Chondrocyte (in vitro differentiated cells): ENCODE results near the gene SLC4A1. TPM values are rescaled to one million over a fixed set of nuclear protein-coding genes. Genes with fewer than 3 reads are reported as not detected.

ENCODE experiments used
- DNase-seq: peaks from one replicate; pipeline ENCODE4 v3.0.0; 2021; ENCODE audit warnings: mixed read lengths, low spot score
- H3K27ac Mint-ChIP-seq: one replicate; pipeline ENCODE4 v1.8.0; 2021; ENCODE audit warnings: mild to moderate bottlenecking, moderate library complexity, mixed read lengths; ENCODE audit not compliant: unreplicated experiment
- H3K27me3 Mint-ChIP-seq: 2 replicates; pipeline ENCODE4 v1.8.0; 2021; ENCODE audit warnings: low read depth, mixed read lengths
- H3K36me3 Mint-ChIP-seq: 2 replicates; pipeline ENCODE4 v1.8.0; 2021; ENCODE audit warnings: low read depth, mixed read lengths
- H3K4me1 Mint-ChIP-seq: 2 replicates; pipeline ENCODE4 v1.8.0; 2021; ENCODE audit warnings: low read depth, mild to moderate bottlenecking, mixed read lengths
- H3K4me3 Mint-ChIP-seq: one replicate; pipeline ENCODE4 v1.8.0; 2021; ENCODE audit warnings: mild to moderate bottlenecking, moderate library complexity, mixed read lengths; ENCODE audit not compliant: unreplicated experiment
- H3K9me3 Mint-ChIP-seq: 2 replicates; pipeline ENCODE4 v1.8.0; 2021; ENCODE audit warnings: low read depth, mixed read lengths
- total RNA-seq: library from RNA; stranded (reverse); gene quantifications from 3 replicates; pipeline ENCODE4 v1.2.1, GENCODE V29; 2021
- TF ChIP-seq, protein P1 (sequence below): fragments of 200-600 bp; sonication (generic); IDR thresholded peaks from 2 replicates; pipeline ENCODE4 v1.5.0; 2021; ENCODE audit warnings: antibody characterized with exemption, mild to moderate bottlenecking, moderate library complexity

The SLC4A1 gene
- total RNA-seq, 1 donor from 2014 or later, result not detected

GRCh38 chr17:44206825-44207155 is 61.1 kb downstream of the SLC4A1 start:
- no peaks in the 10 kb centered on the region for H3K27me3 Mint-ChIP-seq
- TF ChIP-seq, protein P1, sequence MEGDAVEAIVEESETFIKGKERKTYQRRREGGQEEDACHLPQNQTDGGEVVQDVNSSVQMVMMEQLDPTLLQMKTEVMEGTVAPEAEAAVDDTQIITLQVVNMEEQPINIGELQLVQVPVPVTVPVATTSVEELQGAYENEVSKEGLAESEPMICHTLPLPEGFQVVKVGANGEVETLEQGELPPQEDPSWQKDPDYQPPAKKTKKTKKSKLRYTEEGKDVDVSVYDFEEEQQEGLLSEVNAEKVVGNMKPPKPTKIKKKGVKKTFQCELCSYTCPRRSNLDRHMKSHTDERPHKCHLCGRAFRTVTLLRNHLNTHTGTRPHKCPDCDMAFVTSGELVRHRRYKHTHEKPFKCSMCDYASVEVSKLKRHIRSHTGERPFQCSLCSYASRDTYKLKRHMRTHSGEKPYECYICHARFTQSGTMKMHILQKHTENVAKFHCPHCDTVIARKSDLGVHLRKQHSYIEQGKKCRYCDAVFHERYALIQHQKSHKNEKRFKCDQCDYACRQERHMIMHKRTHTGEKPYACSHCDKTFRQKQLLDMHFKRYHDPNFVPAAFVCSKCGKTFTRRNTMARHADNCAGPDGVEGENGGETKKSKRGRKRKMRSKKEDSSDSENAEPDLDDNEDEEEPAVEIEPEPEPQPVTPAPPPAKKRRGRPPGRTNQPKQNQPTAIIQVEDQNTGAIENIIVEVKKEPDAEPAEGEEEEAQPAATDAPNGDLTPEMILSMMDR, result peak; percentile 9
- H3K36me3 Mint-ChIP-seq, result peaks cover 18% of the 10 kb centered on the region

GRCh38 chr17:44205962-44206824 is 61.7 kb downstream of the SLC4A1 start:
- Mint-ChIP-seq H3K9me3 (no peaks in the 10 kb centered on the region), H3K4me1 (peaks cover 10% of the 10 kb centered on the region), H3K27ac (no peak overlapping the region), H3K36me3 (peaks cover 18% of the 10 kb centered on the region), H3K4me3 (no peak overlapping the region), H3K27me3 (no peaks in the 10 kb centered on the region)
- TF ChIP-seq, protein P1, result peak; percentile 44
- DNase-seq, result no peak

More at GRCh38 chr17:44206825-44207155, 61.1 kb downstream of the SLC4A1 start:
- H3K4me1 Mint-ChIP-seq, result peaks cover 9% of the 10 kb centered on the region
- no peaks in the 10 kb centered on the region for H3K9me3 Mint-ChIP-seq
- H3K27ac Mint-ChIP-seq, result no peak overlapping the region
- no peak for DNase-seq
- H3K4me3 Mint-ChIP-seq, result no peak overlapping the region

- Mint-ChIP-seq H3K27ac (peak overlapping the region; percentile 36), H3K4me1 (peaks cover 18% of the 10 kb centered on the region), H3K27me3 (no peaks in the 10 kb centered on the region), H3K9me3 (no peaks in the 10 kb centered on the region), H3K36me3 (peaks cover 15% of the 10 kb centered on the region), H3K4me3 (no peak overlapping the region)
- DNase-seq, result no peak
- TF ChIP-seq, protein P1, result no peak
These were observed 63.5 kb downstream of the SLC4A1 start for GRCh38 chr17:44204441-44204882.

GRCh38 chr17:44203731-44204440 is 64.0 kb downstream of the SLC4A1 start:
- peaks cover 18% of the 10 kb centered on the region for H3K4me1 Mint-ChIP-seq
- H3K9me3 Mint-ChIP-seq, result no peaks in the 10 kb centered on the region
- DNase-seq, result no peak
- no peak overlapping the region for H3K4me3 Mint-ChIP-seq
- H3K27ac Mint-ChIP-seq, result no peak overlapping the region
- no peaks in the 10 kb centered on the region for H3K27me3 Mint-ChIP-seq
- TF ChIP-seq, protein P1, result peak; percentile 85
- H3K36me3 Mint-ChIP-seq, result peaks cover 12% of the 10 kb centered on the region

DNA sequence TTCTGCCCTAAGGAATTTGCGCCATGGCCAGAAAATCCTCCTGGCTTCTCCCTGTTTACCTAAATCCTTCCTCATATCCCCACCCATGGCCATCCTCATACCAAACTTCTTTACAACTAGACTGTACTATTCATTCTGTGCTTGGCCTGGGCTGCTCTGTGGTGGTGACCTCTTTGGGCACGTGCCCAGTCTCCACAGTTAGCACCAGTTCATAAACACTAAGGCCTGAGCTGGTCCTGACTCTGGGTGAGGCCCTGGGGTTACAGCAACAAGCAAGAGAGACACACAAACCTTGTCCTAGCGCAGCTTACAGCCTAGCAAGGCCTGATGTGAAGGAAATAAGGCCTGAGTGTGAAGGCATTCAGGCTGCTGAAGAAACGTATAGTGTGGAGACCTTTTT is 65.2 kb downstream of the SLC4A1 start:
- Mint-ChIP-seq H3K36me3 (peaks cover 6% of the 10 kb centered on the region), H3K4me3 (no peak overlapping the region), H3K4me1 (peaks cover 24% of the 10 kb centered on the region), H3K9me3 (no peaks in the 10 kb centered on the region), H3K27me3 (no peaks in the 10 kb centered on the region), H3K27ac (peak overlapping the region; percentile 27)
- TF ChIP-seq, protein P1, result no peak
- no peak for DNase-seq
